Stimulated activated naive CD4-positive, alpha-beta T cell treated with Interleukin-2 at 50 U/mL for 16 hours (primary cell): ENCODE results near the gene SPDYE6.
"Not testable (repeated sequence)": the region's sequence is repeated elsewhere in the genome, so short reads cannot be mapped to it uniquely, and the experiment has no call there.

Experiments used
- DNase-seq: peaks from one replicate; lab custom pipeline; 2025; lab: John Stamatoyannopoulos, UW

The SPDYE6 gene

GRCh38 chr7:102317231-102318059 lies 38.8 kb downstream of the SPDYE6 start:
- DNase-seq = no peak

- DNase-seq = no peak
Observed at GRCh38 chr7:102313997-102314780, 42.1 kb downstream of the SPDYE6 start.

GRCh38 chr7:102312317-102312716 lies 43.9 kb downstream of the SPDYE6 start:
- no peak for DNase-seq

- DNase-seq = no peak
Observed at GRCh38 chr7:102310414-102310815, 45.8 kb downstream of the SPDYE6 start.

GRCh38 chr7:102306916-102307677 lies 49.1 kb downstream of the SPDYE6 start:
- DNase-seq = no peak

GRCh38 chr7:102305414-102306268 lies 50.6 kb downstream of the SPDYE6 start:
- DNase-seq = no peak

GRCh38 chr7:102304668-102305067 lies 51.6 kb downstream of the SPDYE6 start:
- DNase-seq = no peak

- DNase-seq = no peak
Observed at GRCh38 chr7:102303669-102304422, 52.4 kb downstream of the SPDYE6 start.

GRCh38 chr7:102302025-102302424 lies 54.2 kb downstream of the SPDYE6 start:
- DNase-seq = no peak

- DNase-seq = not testable (repeated sequence)
Observed at GRCh38 chr7:102301367-102301766, 54.9 kb downstream of the SPDYE6 start.

- DNase-seq = no peak
Observed at GRCh38 chr7:102300643-102301221, 55.5 kb downstream of the SPDYE6 start.

- DNase-seq = no peak
Observed at GRCh38 chr7:102297487-102298218, 58.6 kb downstream of the SPDYE6 start.

- no peak for DNase-seq
Observed at GRCh38 chr7:102296514-102296913, 59.7 kb downstream of the SPDYE6 start.

- no peak for DNase-seq
Observed at GRCh38 chr7:102296179-102296438, 60.1 kb downstream of the SPDYE6 start.
